Measurements from ENCODE around the gene GJA3. TPM values are rescaled to one million over a fixed set of nuclear protein-coding genes. Genes with fewer than 3 reads are reported as not detected.

The GJA3 gene
- total and polyA plus RNA-seq, 2 of the 8 experiments (the other 6 are each of a cell fraction or from before 2014, with no cell fraction given), result 0.12 to 0.60 TPM

GRCh38 chr13:20190481-20191310 lies 29.8 kb upstream of the GJA3 start:
- H2BK15ac ChIP-seq (ENCODE audit: low read length), result no peak overlapping the region
- H3K4me3 ChIP-seq (ENCODE audit: extremely low read depth in 1 of 4, insufficient read depth in 2 of 4, low read depth in 3 of 4, low read length in 4 of 4), result no peak overlapping the region
- no peak overlapping the region for H3K4ac ChIP-seq (replicated peaks; ENCODE audit: insufficient read length, low read depth, low read length)
- no peak for FAIRE-seq
- no peak overlapping the region for H2AFZ ChIP-seq (ENCODE audit: low read length)
- H3K23ac ChIP-seq (ENCODE audit: insufficient read length), result no peak overlapping the region
- H3K79me1 ChIP-seq (ENCODE audit: low read depth, low read length), result no peaks in the 10 kb centered on the region; the same call in 1 of the 2 replicates
- no peak overlapping the region for H3K18ac ChIP-seq (ENCODE audit: extremely low read depth, low read length)
- H3K4me1 ChIP-seq (replicated peaks in 1 of 4; ENCODE audit: control insufficient read depth in 3 of 4, insufficient read depth in 4 of 4, low read length in 3 of 4), result peaks cover 0 to 13% (median 5%) of the 10 kb centered on the region in 4 experiments; a peak in 6 of 7 replicates
- no peak overlapping the region; a peak in 1 of 4 replicates for H3K4me2 ChIP-seq (ENCODE audit: insufficient read depth in 1 of 2, low read depth in 2 of 2, low read length in 2 of 2)
- H4K91ac ChIP-seq (replicated peaks; ENCODE audit: insufficient read length, low read length), result no peak overlapping the region
- H3K9ac ChIP-seq (replicated peaks in 1 of 4; ENCODE audit: extremely low read depth in 1 of 4, low read depth in 3 of 4, low read length in 3 of 4), result no peak overlapping the region
- H4K5ac ChIP-seq (ENCODE audit: insufficient read length, low read depth, low read length), result no peak overlapping the region
- POLR2A ChIA-PET (ENCODE audit: partially characterized antibody), result no interaction called here
- H4K8ac ChIP-seq (ENCODE audit: extremely low read depth, insufficient read depth, low read length), result no peak overlapping the region
- no peak overlapping the region for H2BK12ac ChIP-seq (ENCODE audit: low read depth, low read length)
- WGBS, 2 experiments (ENCODE audit: extremely low coverage in 1 of 2, insufficient coverage in 1 of 2, insufficient read length in 1 of 2, insufficient replicate concordance in 2 of 2, low coverage in 1 of 2, low lambda C conversion rate in 2 of 2, missing lambda C conversion rate in 1 of 2), result 88% methylated on average over 16 of the region's 16 CpGs; no CpG with 5 or more reads in 1 of the 2 experiments
- H3K56ac ChIP-seq (replicated peaks; ENCODE audit: insufficient read length, low read depth, low read length), result no peak overlapping the region
- no peak overlapping the region for H2AK5ac ChIP-seq (ENCODE audit: low read depth, low read length)
- no peak overlapping the region for H2BK120ac ChIP-seq (replicated peaks; ENCODE audit: low read depth, low read length)
- CTCF ChIA-PET (ENCODE audit: partially characterized antibody), result interaction anchor here (0.7 to 2.1 kb wide), 6 partner anchors 9 to 302 kb away, joined by 3 to 17 read pairs (median 4); no protein-coding TSS in a partner anchor
- peaks cover 52 to 69% (median 68%) of the 10 kb centered on the region in 4 experiments for H3K27me3 ChIP-seq (replicated peaks in 1 of 4; ENCODE audit: control insufficient read depth in 3 of 4, extremely low read depth in 1 of 4, insufficient read depth in 3 of 4, low read length in 3 of 4)
- no peaks in the 10 kb centered on the region for H3K79me2 ChIP-seq (ENCODE audit: control insufficient read depth in 1 of 2, insufficient read depth in 2 of 2, low read length in 2 of 2)
- H2BK5ac ChIP-seq (ENCODE audit: low read depth, low read length), result no peak overlapping the region
- no peak for DNase-seq (ENCODE audit: low read depth in 1 of 2, low spot score in 2 of 2)
- H3K23me2 ChIP-seq (ENCODE audit: low read depth, low read length), result peaks cover 6% of the 10 kb centered on the region; the same call in 1 of the 2 replicates
- H2BK20ac ChIP-seq (ENCODE audit: low read length), result no peak overlapping the region
- H3K9me3 ChIP-seq (ENCODE audit: insufficient read depth in 2 of 2, low read depth in 1 of 2, low read length in 1 of 2), result no peaks in the 10 kb centered on the region
- peaks cover 0 to 9% of the 10 kb centered on the region in 2 experiments for H4K20me1 ChIP-seq (replicated peaks in 1 of 2; ENCODE audit: control insufficient read depth in 1 of 2, insufficient read depth in 2 of 2, low read length in 2 of 2)
- H3K14ac ChIP-seq (ENCODE audit: insufficient read length), result no peak overlapping the region
- no peaks in the 10 kb centered on the region; a peak in 1 of 8 replicates for H3K36me3 ChIP-seq (ENCODE audit: control insufficient read depth in 2 of 4, insufficient read depth in 4 of 4, low read length in 3 of 4)
- no peak overlapping the region for H3K27ac ChIP-seq (ENCODE audit: low read depth, low read length)
- TF ChIP-seq CBX8 (IDR thresholded peaks at IDR 0.05; ENCODE audit: borderline replicate concordance, low read depth, low read length) (no peak), BRCA1 (IDR thresholded peaks at IDR 0.05; ENCODE audit: low read depth, low read length) (no peak), USF2 (IDR thresholded peaks at IDR 0.05; ENCODE audit: low read length) (no peak), SIRT6 (IDR thresholded peaks at IDR 0.05; ENCODE audit: low read length) (no peak), RNF2 (IDR thresholded peaks at IDR 0.05; ENCODE audit: borderline replicate concordance, low read depth, low read length, missing control alignments, poor library complexity, severe bottlenecking) (no peak), POLR2A (IDR thresholded peaks at IDR 0.05; ENCODE audit: control extremely low read depth in 1 of 2, low read depth in 2 of 2, low read length in 2 of 2) (no peak), YY1 (IDR thresholded peaks at IDR 0.05; ENCODE audit: low read depth, low read length) (no peak), RFX5 (IDR thresholded peaks at IDR 0.05; ENCODE audit: borderline replicate concordance, low read depth, low read length) (no peak), POU5F1 (IDR thresholded peaks at IDR 0.05; ENCODE audit: low read depth, low read length) (no peak), JUN (IDR thresholded peaks at IDR 0.05; ENCODE audit: low read depth, low read length) (no peak), SIN3A (conservative IDR thresholded peaks at IDR 0.05 in 1 of 2, IDR thresholded peaks at IDR 0.05 in 1 of 2; ENCODE audit: low read depth in 1 of 2, low read length in 2 of 2) (no peak)
